ENCODE measurements around the gene USP9X.
"Not testable (repeated sequence)": the region's sequence is repeated elsewhere in the genome, so short reads cannot be mapped to it uniquely, and the experiment has no call there.

USP9X gene

DNA sequence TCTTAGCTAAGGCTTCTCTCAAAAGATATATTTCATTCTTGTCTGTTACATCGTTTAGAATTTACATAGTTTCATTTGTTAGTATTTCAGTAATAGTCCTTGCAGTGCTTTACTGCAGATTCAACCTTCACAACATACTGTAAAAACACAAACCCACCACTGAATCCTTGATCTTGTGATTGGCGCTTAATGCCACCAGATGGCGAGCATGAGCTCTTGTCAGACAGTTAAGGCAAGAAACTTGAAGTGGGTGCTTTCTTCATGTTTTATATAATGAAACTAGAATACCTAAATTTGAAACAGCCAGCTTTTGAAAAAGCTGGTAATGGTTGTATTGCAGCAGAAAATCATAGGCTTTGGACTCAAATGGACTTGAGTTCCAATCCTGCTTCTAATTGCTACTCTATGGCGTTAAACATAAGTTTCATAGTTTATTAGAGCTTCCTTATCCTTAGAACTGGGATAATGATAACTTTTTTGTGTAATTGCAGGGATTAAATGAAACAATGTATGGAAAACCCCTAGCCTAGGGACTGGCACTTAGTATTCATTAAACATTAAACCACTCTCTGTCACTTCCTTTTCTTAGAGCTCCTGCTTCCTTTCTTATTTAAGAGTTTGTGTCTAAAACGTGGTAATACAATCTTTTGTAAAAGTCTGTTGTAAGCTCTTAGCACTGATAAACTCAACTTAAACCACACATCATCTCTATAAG is 95.1 kb downstream of the USP9X start:
- TF ChIP-seq, protein P1, sequence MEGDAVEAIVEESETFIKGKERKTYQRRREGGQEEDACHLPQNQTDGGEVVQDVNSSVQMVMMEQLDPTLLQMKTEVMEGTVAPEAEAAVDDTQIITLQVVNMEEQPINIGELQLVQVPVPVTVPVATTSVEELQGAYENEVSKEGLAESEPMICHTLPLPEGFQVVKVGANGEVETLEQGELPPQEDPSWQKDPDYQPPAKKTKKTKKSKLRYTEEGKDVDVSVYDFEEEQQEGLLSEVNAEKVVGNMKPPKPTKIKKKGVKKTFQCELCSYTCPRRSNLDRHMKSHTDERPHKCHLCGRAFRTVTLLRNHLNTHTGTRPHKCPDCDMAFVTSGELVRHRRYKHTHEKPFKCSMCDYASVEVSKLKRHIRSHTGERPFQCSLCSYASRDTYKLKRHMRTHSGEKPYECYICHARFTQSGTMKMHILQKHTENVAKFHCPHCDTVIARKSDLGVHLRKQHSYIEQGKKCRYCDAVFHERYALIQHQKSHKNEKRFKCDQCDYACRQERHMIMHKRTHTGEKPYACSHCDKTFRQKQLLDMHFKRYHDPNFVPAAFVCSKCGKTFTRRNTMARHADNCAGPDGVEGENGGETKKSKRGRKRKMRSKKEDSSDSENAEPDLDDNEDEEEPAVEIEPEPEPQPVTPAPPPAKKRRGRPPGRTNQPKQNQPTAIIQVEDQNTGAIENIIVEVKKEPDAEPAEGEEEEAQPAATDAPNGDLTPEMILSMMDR (IDR thresholded peaks at IDR 0.05; ENCODE audit: borderline replicate concordance, insufficient read depth, low read depth, low read length) = peak; percentile 63; the same call in 1 of the 2 replicates
- no peak overlapping the region for H3K4me3 ChIP-seq (ENCODE audit: low read depth, low read length)

DNA sequence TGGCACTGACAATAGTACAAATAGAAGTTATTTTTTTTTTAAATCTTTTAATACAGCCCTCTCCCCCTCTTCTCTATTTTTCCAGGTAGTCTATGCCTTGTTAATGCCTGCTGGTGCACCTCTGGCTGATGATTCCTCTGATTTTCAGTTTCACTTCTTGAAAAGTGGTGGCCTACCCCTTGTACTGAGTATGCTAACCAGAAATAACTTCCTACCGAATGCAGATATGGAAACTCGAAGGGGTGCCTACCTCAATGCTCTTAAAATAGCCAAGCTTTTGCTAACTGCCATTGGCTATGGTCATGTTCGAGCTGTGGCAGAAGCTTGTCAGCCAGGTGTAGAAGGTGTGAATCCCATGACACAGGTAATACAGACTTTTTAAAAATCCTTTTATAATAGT is 99.1 kb downstream of the USP9X start:
- TF ChIP-seq, protein P1 (IDR thresholded peaks at IDR 0.05; ENCODE audit: borderline replicate concordance, insufficient read depth, low read depth, low read length) = no peak
- no peak overlapping the region for H3K4me3 ChIP-seq (ENCODE audit: low read depth, low read length)

DNA sequence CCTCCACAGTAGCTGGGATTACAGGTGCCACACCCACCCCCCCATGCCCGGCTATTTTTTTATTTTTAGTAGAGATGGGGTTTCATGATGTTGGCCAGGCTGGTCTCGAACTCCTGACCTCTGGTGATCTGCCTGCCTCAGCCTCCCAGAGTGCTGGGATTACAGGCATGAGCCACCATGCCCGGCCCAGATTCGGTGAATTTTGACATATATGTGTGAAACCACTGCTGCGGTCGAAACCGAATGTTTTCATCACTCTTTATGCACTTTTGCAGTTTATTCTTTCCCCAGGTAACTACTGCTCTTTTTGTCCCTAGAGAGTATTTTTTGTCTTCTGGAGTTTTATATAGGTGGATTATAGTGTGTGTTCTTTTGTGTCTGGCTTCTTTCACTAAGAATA is 101.7 kb downstream of the USP9X start:
- not testable (repeated sequence) for H3K4me3 ChIP-seq (ENCODE audit: low read depth, low read length)

DNA sequence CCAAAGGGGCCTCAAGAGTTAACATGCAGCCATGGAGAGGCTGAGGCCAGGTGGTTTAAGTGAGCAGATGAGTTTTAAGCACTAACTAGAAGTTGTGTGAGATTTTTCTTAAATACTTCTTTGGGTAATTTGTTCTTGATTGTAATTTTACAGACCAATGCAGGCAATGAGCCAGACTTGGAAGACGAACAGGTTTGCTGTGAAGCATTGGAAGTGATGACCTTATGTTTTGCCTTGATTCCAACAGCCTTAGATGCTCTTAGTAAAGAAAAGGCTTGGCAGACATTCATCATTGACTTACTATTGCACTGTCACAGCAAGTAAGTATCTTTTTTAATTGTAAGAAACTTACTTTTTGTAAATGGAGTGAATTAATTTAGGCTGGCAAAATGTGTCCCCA is 103.9 kb downstream of the USP9X start:
- TF ChIP-seq, protein P1 (IDR thresholded peaks at IDR 0.05; ENCODE audit: borderline replicate concordance, insufficient read depth, low read depth, low read length) = no peak
- H3K4me3 ChIP-seq (ENCODE audit: low read depth, low read length) = no peak overlapping the region

DNA sequence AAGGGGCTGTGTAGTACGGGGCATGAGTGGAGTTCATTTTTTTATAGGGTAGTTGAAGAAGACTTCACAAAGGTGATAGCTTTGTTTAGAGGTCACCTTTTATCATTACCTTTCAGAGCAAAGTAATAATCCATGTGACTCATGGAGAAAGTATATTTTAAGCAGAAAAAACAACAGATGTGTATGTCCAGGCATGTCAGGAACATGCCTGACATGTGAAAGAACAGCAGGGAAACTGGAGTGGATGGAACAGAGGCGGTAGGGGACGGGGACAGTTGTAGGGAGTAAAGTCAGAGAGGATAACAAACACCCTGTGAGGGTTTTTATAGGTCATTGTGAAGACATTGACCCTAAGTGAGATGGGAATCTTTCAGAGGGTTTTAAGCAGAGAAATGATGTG is 107.6 kb downstream of the USP9X start:
- no peak overlapping the region for H3K4me3 ChIP-seq (ENCODE audit: low read depth, low read length)
- TF ChIP-seq, protein P1 (IDR thresholded peaks at IDR 0.05; ENCODE audit: borderline replicate concordance, insufficient read depth, low read depth, low read length) = no peak

DNA sequence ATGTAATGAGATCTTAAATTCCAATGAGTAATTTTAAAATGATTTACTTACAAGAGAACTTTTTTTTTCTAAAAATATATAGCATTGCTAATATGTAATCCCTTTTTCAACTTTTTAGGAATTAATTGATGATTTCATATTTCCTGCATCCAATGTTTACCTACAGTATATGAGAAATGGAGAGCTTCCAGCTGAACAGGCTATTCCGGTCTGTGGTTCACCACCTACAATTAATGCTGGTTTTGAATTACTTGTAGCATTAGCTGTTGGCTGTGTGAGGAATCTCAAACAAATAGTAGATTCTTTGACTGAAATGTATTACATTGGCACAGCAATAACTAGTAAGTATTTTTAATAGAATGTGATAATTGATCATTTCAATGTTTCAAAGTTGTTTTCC is 113.2 kb downstream of the USP9X start:
- TF ChIP-seq, protein P1 (IDR thresholded peaks at IDR 0.05; ENCODE audit: borderline replicate concordance, insufficient read depth, low read depth, low read length) = no peak
- no peak overlapping the region for H3K4me3 ChIP-seq (ENCODE audit: low read depth, low read length)

DNA sequence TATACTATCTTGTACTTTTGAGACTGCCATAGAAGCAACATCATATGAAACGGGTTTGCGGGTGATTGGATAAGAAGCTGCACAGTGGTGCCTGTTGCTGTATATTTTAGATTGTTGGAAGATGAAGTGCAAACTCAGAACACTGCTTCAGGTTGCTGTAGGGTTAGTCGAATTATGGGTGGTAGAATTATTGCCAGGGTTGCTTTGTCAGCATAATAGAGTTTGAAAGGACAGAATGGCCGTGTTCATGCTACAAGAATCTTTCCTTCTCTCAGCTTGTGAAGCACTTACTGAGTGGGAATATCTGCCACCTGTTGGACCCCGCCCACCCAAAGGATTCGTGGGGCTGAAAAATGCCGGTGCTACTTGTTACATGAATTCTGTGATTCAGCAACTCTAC is 115.5 kb downstream of the USP9X start:
- TF ChIP-seq, protein P1 (IDR thresholded peaks at IDR 0.05; ENCODE audit: borderline replicate concordance, insufficient read depth, low read depth, low read length) = no peak
- H3K4me3 ChIP-seq (ENCODE audit: low read depth, low read length) = no peak overlapping the region

All from GM12875 (cell line).